Ishikawa (cell line): Measurements from ENCODE around the gene TSC22D3.

Experiments
- CEBPB ChIP-seq: IDR thresholded peaks from 2 replicates; pipeline ENCODE4 v1.6.1; 2012
- CREB1 ChIP-seq: IDR thresholded peaks from 2 replicates; pipeline ENCODE4 v1.6.1; 2012; ENCODE audit warnings: low read depth
- EP300 ChIP-seq: IDR thresholded peaks from 2 replicates; pipeline ENCODE4 v1.6.1; 2012; ENCODE audit warnings: borderline replicate concordance
- FOXM1 ChIP-seq: IDR thresholded peaks from 2 replicates; pipeline ENCODE4 v1.6.1; 2012; ENCODE audit warnings: low read depth, borderline replicate concordance
- TAF1 ChIP-seq: IDR thresholded peaks from 2 replicates; pipeline ENCODE4 v1.6.1; 2012; ENCODE audit warnings: low read depth, mild to moderate bottlenecking
- TF ChIP-seq, protein P1 (sequence below): IDR thresholded peaks from 2 replicates; pipeline ENCODE4 v1.6.1; 2012
- TF ChIP-seq, protein P2 (sequence below): IDR thresholded peaks from 2 replicates; pipeline ENCODE4 v1.6.1; 2012; ENCODE audit warnings: low read depth, mild to moderate bottlenecking

DNA sequence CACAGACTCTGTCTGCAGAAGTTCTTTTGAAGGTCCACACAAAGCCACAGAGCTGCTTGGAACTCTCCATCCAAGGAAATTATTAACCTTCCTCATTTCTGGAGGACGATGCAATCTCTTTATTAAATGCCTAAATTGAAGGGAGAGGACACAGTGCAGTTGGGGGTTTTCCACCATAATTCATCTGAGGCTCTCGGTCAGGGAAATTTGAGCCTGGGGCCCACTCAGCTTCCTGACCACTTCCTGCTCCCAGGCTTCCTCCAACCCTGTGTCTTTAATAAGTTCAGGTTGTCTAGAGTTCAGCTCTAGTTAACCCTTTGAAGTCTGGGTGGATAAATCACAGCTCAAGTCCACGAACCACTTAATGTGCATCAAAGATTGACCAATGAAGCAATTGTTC, 88.8 kb downstream of the TSC22D3 start:
- TF ChIP-seq CREB1 (no peak), CEBPB (no peak), EP300 (no peak), FOXM1 (no peak), TAF1 (no peak)
- TF ChIP-seq, protein P1, sequence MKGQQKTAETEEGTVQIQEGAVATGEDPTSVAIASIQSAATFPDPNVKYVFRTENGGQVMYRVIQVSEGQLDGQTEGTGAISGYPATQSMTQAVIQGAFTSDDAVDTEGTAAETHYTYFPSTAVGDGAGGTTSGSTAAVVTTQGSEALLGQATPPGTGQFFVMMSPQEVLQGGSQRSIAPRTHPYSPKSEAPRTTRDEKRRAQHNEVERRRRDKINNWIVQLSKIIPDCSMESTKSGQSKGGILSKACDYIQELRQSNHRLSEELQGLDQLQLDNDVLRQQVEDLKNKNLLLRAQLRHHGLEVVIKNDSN: no peak
- TF ChIP-seq, protein P2, sequence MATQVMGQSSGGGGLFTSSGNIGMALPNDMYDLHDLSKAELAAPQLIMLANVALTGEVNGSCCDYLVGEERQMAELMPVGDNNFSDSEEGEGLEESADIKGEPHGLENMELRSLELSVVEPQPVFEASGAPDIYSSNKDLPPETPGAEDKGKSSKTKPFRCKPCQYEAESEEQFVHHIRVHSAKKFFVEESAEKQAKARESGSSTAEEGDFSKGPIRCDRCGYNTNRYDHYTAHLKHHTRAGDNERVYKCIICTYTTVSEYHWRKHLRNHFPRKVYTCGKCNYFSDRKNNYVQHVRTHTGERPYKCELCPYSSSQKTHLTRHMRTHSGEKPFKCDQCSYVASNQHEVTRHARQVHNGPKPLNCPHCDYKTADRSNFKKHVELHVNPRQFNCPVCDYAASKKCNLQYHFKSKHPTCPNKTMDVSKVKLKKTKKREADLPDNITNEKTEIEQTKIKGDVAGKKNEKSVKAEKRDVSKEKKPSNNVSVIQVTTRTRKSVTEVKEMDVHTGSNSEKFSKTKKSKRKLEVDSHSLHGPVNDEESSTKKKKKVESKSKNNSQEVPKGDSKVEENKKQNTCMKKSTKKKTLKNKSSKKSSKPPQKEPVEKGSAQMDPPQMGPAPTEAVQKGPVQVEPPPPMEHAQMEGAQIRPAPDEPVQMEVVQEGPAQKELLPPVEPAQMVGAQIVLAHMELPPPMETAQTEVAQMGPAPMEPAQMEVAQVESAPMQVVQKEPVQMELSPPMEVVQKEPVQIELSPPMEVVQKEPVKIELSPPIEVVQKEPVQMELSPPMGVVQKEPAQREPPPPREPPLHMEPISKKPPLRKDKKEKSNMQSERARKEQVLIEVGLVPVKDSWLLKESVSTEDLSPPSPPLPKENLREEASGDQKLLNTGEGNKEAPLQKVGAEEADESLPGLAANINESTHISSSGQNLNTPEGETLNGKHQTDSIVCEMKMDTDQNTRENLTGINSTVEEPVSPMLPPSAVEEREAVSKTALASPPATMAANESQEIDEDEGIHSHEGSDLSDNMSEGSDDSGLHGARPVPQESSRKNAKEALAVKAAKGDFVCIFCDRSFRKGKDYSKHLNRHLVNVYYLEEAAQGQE: no peak
